Measurements from ENCODE around the gene AGPAT1.

GRCh38 chr6:32179766-32180405 is 4.0 kb upstream of the AGPAT1 start:
- no peak for TF ChIP-seq CTCF (conservative IDR thresholded peaks at IDR 0.05; ENCODE audit: low read depth, low read length)
- TF ChIP-seq EZH2 (IDR thresholded peaks at IDR 0.05; ENCODE audit: borderline replicate concordance, low read depth, low read length, poor library complexity, severe bottlenecking), result no peak
